Measurements from ENCODE around the gene LHX4. TPM values are rescaled to one million over a fixed set of nuclear protein-coding genes. Genes with fewer than 3 reads are reported as not detected.

LHX4 gene
- total RNA-seq, 1 donor from 2014 or later: 0.36 TPM

- DNase-seq (ENCODE audit: low read depth) (no peak), FAIRE-seq (no peak)
- H3K4me2 ChIP-seq (ENCODE audit: low read length): no peak overlapping the region
- H3K4me1 ChIP-seq (ENCODE audit: insufficient read depth, low read length): peaks cover 13% of the 10 kb centered on the region
- H3K4me3 ChIP-seq (ENCODE audit: insufficient read depth, low read depth, low read length): no peak overlapping the region
- no peak overlapping the region for H3K9ac ChIP-seq (ENCODE audit: low read length)
- peaks cover 91% of the 10 kb centered on the region for H3K27me3 ChIP-seq (ENCODE audit: insufficient read depth, low read length)
- no peaks in the 10 kb centered on the region for H3K79me2 ChIP-seq (ENCODE audit: insufficient read depth, low read length)
- H4K20me1 ChIP-seq (ENCODE audit: insufficient read depth, low read length): peaks cover 35% of the 10 kb centered on the region
- no peak overlapping the region for H2AFZ ChIP-seq (ENCODE audit: low read depth, low read length)
- no peak overlapping the region for H3K27ac ChIP-seq (ENCODE audit: low read depth, low read length)
- TF ChIP-seq, protein P1, sequence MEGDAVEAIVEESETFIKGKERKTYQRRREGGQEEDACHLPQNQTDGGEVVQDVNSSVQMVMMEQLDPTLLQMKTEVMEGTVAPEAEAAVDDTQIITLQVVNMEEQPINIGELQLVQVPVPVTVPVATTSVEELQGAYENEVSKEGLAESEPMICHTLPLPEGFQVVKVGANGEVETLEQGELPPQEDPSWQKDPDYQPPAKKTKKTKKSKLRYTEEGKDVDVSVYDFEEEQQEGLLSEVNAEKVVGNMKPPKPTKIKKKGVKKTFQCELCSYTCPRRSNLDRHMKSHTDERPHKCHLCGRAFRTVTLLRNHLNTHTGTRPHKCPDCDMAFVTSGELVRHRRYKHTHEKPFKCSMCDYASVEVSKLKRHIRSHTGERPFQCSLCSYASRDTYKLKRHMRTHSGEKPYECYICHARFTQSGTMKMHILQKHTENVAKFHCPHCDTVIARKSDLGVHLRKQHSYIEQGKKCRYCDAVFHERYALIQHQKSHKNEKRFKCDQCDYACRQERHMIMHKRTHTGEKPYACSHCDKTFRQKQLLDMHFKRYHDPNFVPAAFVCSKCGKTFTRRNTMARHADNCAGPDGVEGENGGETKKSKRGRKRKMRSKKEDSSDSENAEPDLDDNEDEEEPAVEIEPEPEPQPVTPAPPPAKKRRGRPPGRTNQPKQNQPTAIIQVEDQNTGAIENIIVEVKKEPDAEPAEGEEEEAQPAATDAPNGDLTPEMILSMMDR (IDR thresholded peaks at IDR 0.05; ENCODE audit: insufficient read depth, low read depth, low read length): no peak
- peak; percentile 75 for TF ChIP-seq EZH2 (IDR thresholded peaks at IDR 0.05; ENCODE audit: insufficient read depth, low read length)
- no peaks in the 10 kb centered on the region for H3K36me3 ChIP-seq (ENCODE audit: insufficient read depth, low read length)
- peaks cover 5% of the 10 kb centered on the region for H3K9me3 Mint-ChIP-seq (ENCODE audit: unreplicated experiment)
- H3K27ac Mint-ChIP-seq (ENCODE audit: unreplicated experiment): no peak overlapping the region
- H3K4me1 Mint-ChIP-seq (ENCODE audit: low read depth, unreplicated experiment): peaks cover 4% of the 10 kb centered on the region
- H3K4me3 Mint-ChIP-seq (ENCODE audit: unreplicated experiment): no peak overlapping the region
- no peaks in the 10 kb centered on the region for H3K9me3 ChIP-seq (ENCODE audit: insufficient read depth, low read depth, low read length)
- peaks cover 73% of the 10 kb centered on the region for H3K27me3 Mint-ChIP-seq (ENCODE audit: low read depth, unreplicated experiment)
- peaks cover 2% of the 10 kb centered on the region for H3K36me3 Mint-ChIP-seq (ENCODE audit: low read depth, unreplicated experiment)
These were observed 4.5 kb downstream of the LHX4 start for GRCh38 chr1:180234369-180235076.

- H3K4me3 ChIP-seq (ENCODE audit: insufficient read depth, low read depth, low read length): no peak overlapping the region
- no peaks in the 10 kb centered on the region for H3K9me3 ChIP-seq (ENCODE audit: insufficient read depth, low read depth, low read length)
- H4K20me1 ChIP-seq (ENCODE audit: insufficient read depth, low read length): peaks cover 35% of the 10 kb centered on the region
- no peak overlapping the region for H3K27ac ChIP-seq (ENCODE audit: low read depth, low read length)
- no peaks in the 10 kb centered on the region for H3K79me2 ChIP-seq (ENCODE audit: insufficient read depth, low read length)
- H3K36me3 ChIP-seq (ENCODE audit: insufficient read depth, low read length): no peaks in the 10 kb centered on the region
- DNase-seq (ENCODE audit: low read depth) (no peak), FAIRE-seq (no peak)
- H3K27me3 Mint-ChIP-seq (ENCODE audit: low read depth, unreplicated experiment): peaks cover 78% of the 10 kb centered on the region
- no peak overlapping the region for H3K9ac ChIP-seq (ENCODE audit: low read length)
- H3K4me3 Mint-ChIP-seq (ENCODE audit: unreplicated experiment): no peak overlapping the region
- peaks cover 5% of the 10 kb centered on the region for H3K9me3 Mint-ChIP-seq (ENCODE audit: unreplicated experiment)
- peaks cover 13% of the 10 kb centered on the region for H3K4me1 ChIP-seq (ENCODE audit: insufficient read depth, low read length)
- no peak overlapping the region for H3K27ac Mint-ChIP-seq (ENCODE audit: unreplicated experiment)
- TF ChIP-seq, protein P1 (IDR thresholded peaks at IDR 0.05; ENCODE audit: insufficient read depth, low read depth, low read length): no peak
- peak; percentile 56 for TF ChIP-seq EZH2 (IDR thresholded peaks at IDR 0.05; ENCODE audit: insufficient read depth, low read length)
- peak overlapping the region; percentile 14 for H3K4me2 ChIP-seq (ENCODE audit: low read length)
- no peak overlapping the region for H2AFZ ChIP-seq (ENCODE audit: low read depth, low read length)
- H3K36me3 Mint-ChIP-seq (ENCODE audit: low read depth, unreplicated experiment): peaks cover 2% of the 10 kb centered on the region
- peaks cover 4% of the 10 kb centered on the region for H3K4me1 Mint-ChIP-seq (ENCODE audit: low read depth, unreplicated experiment)
- H3K27me3 ChIP-seq (ENCODE audit: insufficient read depth, low read length): peaks cover 96% of the 10 kb centered on the region
These were observed 5.0 kb downstream of the LHX4 start for GRCh38 chr1:180235077-180235501.

All from astrocyte (in vitro differentiated cells and primary cell).